ENCODE results near the gene WDR27. TPM values are rescaled to one million over a fixed set of nuclear protein-coding genes. Genes with fewer than 3 reads are reported as not detected.

The WDR27 gene
- total and polyA plus RNA-seq, 10 of the 15 experiments (the other 5 are each of a cell fraction or from before 2014, with no cell fraction given), result 1.9 to 33.2 (median 19.0) TPM

- SMC1A ChIA-PET (ENCODE audit: uncharacterized antibody, unreplicated experiment), result no interaction called here
- ATAC-seq, result no peak
- RAD21 ChIA-PET (ENCODE audit: unreplicated experiment), result no interaction called here
- no peaks in the 10 kb centered on the region for H3K27me3 ChIP-seq (replicated peaks in 1 of 2; ENCODE audit: control insufficient read depth in 2 of 2, insufficient read depth in 2 of 2, low read length in 1 of 2)
- H3K79me2 ChIP-seq (ENCODE audit: control insufficient read depth, insufficient read depth, low read length), result peaks cover 5% of the 10 kb centered on the region
- H3K27ac ChIP-seq (ENCODE audit: control insufficient read depth, insufficient read depth), result no peak overlapping the region
- no peak overlapping the region for H3K4me3 ChIP-seq
- no peak for DNase-seq (ENCODE audit: low read depth, low spot score)
- POLR2A ChIA-PET, result no interaction called here
- H2AFZ ChIP-seq (ENCODE audit: control insufficient read depth, low read depth, low read length), result no peak overlapping the region
- no peaks in the 10 kb centered on the region for H3K36me3 ChIP-seq (ENCODE audit: control insufficient read depth in 2 of 2, insufficient read depth in 2 of 2, low read length in 1 of 2)
- TF ChIP-seq ASH2L (IDR thresholded peaks at IDR 0.05; ENCODE audit: borderline replicate concordance, low read depth) (no peak), CHD1 (IDR thresholded peaks at IDR 0.05; ENCODE audit: low read depth, low read length) (no peak), SMARCA5 (IDR thresholded peaks at IDR 0.05) (no peak), NR2C2 (IDR thresholded peaks at IDR 0.05; ENCODE audit: borderline replicate concordance, control insufficient read depth, insufficient read length, low read depth) (no peak), POLR2A (IDR thresholded peaks at IDR 0.05; ENCODE audit: low read depth, low read length) (no peak)
- TF ChIP-seq, protein P1, sequence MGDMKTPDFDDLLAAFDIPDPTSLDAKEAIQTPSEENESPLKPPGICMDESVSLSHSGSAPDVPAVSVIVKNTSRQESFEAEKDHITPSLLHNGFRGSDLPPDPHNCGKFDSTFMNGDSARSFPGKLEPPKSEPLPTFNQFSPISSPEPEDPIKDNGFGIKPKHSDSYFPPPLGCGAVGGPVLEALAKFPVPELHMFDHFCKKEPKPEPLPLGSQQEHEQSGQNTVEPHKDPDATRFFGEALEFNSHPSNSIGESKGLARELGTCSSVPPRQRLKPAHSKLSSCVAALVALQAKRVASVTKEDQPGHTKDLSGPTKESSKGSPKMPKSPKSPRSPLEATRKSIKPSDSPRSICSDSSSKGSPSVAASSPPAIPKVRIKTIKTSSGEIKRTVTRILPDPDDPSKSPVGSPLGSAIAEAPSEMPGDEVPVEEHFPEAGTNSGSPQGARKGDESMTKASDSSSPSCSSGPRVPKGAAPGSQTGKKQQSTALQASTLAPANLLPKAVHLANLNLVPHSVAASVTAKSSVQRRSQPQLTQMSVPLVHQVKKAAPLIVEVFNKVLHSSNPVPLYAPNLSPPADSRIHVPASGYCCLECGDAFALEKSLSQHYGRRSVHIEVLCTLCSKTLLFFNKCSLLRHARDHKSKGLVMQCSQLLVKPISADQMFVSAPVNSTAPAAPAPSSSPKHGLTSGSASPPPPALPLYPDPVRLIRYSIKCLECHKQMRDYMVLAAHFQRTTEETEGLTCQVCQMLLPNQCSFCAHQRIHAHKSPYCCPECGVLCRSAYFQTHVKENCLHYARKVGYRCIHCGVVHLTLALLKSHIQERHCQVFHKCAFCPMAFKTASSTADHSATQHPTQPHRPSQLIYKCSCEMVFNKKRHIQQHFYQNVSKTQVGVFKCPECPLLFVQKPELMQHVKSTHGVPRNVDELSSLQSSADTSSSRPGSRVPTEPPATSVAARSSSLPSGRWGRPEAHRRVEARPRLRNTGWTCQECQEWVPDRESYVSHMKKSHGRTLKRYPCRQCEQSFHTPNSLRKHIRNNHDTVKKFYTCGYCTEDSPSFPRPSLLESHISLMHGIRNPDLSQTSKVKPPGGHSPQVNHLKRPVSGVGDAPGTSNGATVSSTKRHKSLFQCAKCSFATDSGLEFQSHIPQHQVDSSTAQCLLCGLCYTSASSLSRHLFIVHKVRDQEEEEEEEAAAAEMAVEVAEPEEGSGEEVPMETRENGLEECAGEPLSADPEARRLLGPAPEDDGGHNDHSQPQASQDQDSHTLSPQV (IDR thresholded peaks at IDR 0.05), result no peak
- no peaks in the 10 kb centered on the region; the same call in 1 of the 2 replicates for H3K4me1 ChIP-seq (ENCODE audit: control insufficient read depth, insufficient read depth, low read length)
- in situ Hi-C loops (cut with MboI) (no loop called here), intact Hi-C loops (cut with micrococcal nuclease; ENCODE audit: unreplicated experiment) (no loop called here)
- H3K9me3 ChIP-seq (replicated peaks; ENCODE audit: control insufficient read depth, insufficient read depth, low read length), result no peaks in the 10 kb centered on the region; the same call in 2 of the 3 replicates
- CTCF ChIA-PET, result no interaction called here
- no TSS peak for BruUV-seq (replicated peaks)
- H4K20me1 ChIP-seq (ENCODE audit: control insufficient read depth, insufficient read depth), result no peaks in the 10 kb centered on the region
- no peak overlapping the region for H3K9ac ChIP-seq (ENCODE audit: control insufficient read depth, insufficient read depth, low read length)
- 64% methylated on average over 3 of the region's 3 CpGs for WGBS (ENCODE audit: insufficient coverage, insufficient replicate concordance, low lambda C conversion rate, missing lambda C conversion rate)
- no peak overlapping the region for H3K4me2 ChIP-seq (ENCODE audit: control insufficient read depth, insufficient read depth)
- no peak for FAIRE-seq
These were observed 43.6 kb upstream of the WDR27 start for GRCh38 chr6:169745405-169745804.
